ENCODE measurements around the gene AEBP2.

Gene AEBP2

GRCh38 chr12:19483727-19484126 is 44.4 kb downstream of the AEBP2 start:
- no peak for DNase-seq (ENCODE audit: low read depth, low spot score)
- H3K4me3 ChIP-seq (ENCODE audit: low read depth, low read length): no peak overlapping the region
- in situ Hi-C loops (cut with HindIII; ENCODE audit: low sequenced_read_pairs): no loop called here
- no peak for TF ChIP-seq CTCF (IDR thresholded peaks at IDR 0.05; ENCODE audit: low read depth, low read length)

- DNase-seq (ENCODE audit: low read depth, low spot score): no peak
- no peak for TF ChIP-seq CTCF (IDR thresholded peaks at IDR 0.05; ENCODE audit: low read depth, low read length)
- H3K4me3 ChIP-seq (ENCODE audit: low read depth, low read length): no peak overlapping the region
- in situ Hi-C loops (cut with HindIII; ENCODE audit: low sequenced_read_pairs): no loop called here
These were observed 45.4 kb downstream of the AEBP2 start for GRCh38 chr12:19484738-19485137.

GRCh38 chr12:19485240-19485639 is 45.9 kb downstream of the AEBP2 start:
- in situ Hi-C loops (cut with HindIII; ENCODE audit: low sequenced_read_pairs): no loop called here
- no peak for TF ChIP-seq CTCF (IDR thresholded peaks at IDR 0.05; ENCODE audit: low read depth, low read length)
- no peak for DNase-seq (ENCODE audit: low read depth, low spot score)

GRCh38 chr12:19489168-19489567 is 49.9 kb downstream of the AEBP2 start:
- no peak for TF ChIP-seq CTCF (IDR thresholded peaks at IDR 0.05; ENCODE audit: low read depth, low read length)
- in situ Hi-C loops (cut with HindIII; ENCODE audit: low sequenced_read_pairs): no loop called here
- no peak overlapping the region for H3K4me3 ChIP-seq (ENCODE audit: low read depth, low read length)
- DNase-seq (ENCODE audit: low read depth, low spot score): no peak

More at GRCh38 chr12:19485240-19485639, 45.9 kb downstream of the AEBP2 start:
- no peak overlapping the region for H3K4me3 ChIP-seq (ENCODE audit: low read depth, low read length)

- no peak overlapping the region for H3K4me3 ChIP-seq (ENCODE audit: low read depth, low read length)
- TF ChIP-seq CTCF (IDR thresholded peaks at IDR 0.05; ENCODE audit: low read depth, low read length): no peak
- in situ Hi-C loops (cut with HindIII; ENCODE audit: low sequenced_read_pairs): no loop called here
- DNase-seq (ENCODE audit: low read depth, low spot score): no peak
These were observed 51.6 kb downstream of the AEBP2 start for GRCh38 chr12:19490908-19491307.

GRCh38 chr12:19491863-19492262 is 52.6 kb downstream of the AEBP2 start:
- in situ Hi-C loops (cut with HindIII; ENCODE audit: low sequenced_read_pairs): no loop called here
- no peak overlapping the region for H3K4me3 ChIP-seq (ENCODE audit: low read depth, low read length)
- TF ChIP-seq CTCF (IDR thresholded peaks at IDR 0.05; ENCODE audit: low read depth, low read length): no peak
- no peak for DNase-seq (ENCODE audit: low read depth, low spot score)
